GM12864 (cell line): Measurements from ENCODE around the gene MBL2.
A peak's percentile ranks its signal among the peaks of the same experiment; 100 is the strongest.

ENCODE experiments used
- DNase-seq: peaks from one replicate; pipeline ENCODE4 v3.0.0-alpha.2; 2011; ENCODE audit warnings: low read depth
- H3K4me3 ChIP-seq: 2 replicates; pipeline ENCODE4 v1.5.1; 2011; ENCODE audit warnings: mild to moderate bottlenecking, low read depth, low read length, control low read depth
- TF ChIP-seq, protein P1 (sequence below): IDR thresholded peaks from 2 replicates; pipeline ENCODE4 v1.5.1; 2011; ENCODE audit warnings: low read depth, mild to moderate bottlenecking, moderate library complexity, low read length, control low read depth, inconsistent platforms; ENCODE audit errors: missing control alignments

Gene MBL2

DNA sequence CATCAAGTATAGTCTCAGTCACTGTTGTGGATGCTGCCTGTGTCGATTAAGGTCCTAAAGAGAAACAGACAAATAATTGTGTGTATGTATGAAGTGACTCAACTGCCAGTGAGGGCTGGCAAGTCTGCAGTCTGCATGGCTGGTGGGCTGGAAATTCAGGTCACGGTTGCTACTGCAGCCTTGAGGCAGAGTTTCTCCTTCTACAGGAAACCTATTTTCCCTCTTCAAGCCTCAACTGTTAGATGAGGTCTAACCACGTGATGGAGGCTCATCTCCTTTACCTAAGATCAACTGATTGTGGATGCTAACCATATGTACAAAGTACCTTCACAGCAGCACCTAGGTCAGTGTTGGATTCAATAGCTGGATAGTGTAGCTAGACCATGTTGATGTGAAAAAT is 29.9 kb downstream of the MBL2 start:
- no peak overlapping the region for H3K4me3 ChIP-seq
- TF ChIP-seq, protein P1, sequence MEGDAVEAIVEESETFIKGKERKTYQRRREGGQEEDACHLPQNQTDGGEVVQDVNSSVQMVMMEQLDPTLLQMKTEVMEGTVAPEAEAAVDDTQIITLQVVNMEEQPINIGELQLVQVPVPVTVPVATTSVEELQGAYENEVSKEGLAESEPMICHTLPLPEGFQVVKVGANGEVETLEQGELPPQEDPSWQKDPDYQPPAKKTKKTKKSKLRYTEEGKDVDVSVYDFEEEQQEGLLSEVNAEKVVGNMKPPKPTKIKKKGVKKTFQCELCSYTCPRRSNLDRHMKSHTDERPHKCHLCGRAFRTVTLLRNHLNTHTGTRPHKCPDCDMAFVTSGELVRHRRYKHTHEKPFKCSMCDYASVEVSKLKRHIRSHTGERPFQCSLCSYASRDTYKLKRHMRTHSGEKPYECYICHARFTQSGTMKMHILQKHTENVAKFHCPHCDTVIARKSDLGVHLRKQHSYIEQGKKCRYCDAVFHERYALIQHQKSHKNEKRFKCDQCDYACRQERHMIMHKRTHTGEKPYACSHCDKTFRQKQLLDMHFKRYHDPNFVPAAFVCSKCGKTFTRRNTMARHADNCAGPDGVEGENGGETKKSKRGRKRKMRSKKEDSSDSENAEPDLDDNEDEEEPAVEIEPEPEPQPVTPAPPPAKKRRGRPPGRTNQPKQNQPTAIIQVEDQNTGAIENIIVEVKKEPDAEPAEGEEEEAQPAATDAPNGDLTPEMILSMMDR, result no peak
- DNase-seq, result no peak

DNA sequence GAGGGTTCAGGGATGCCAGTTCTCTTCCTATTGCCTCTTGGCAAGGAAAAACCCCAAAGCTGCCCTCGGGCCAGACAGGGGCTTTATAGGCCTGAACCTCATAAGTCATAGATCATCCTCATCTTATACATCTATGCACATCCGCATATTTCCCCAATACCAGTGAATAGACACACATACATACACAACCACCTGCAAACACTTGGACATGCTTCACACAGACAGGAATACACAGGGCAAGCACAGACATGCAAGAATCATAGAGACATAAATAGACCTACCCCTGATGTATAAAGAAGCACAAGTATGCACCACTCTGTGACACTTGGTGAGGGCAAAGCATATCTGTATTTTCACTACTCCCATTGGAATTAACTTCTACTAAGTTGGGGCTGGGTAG is 30.7 kb downstream of the MBL2 start:
- TF ChIP-seq, protein P1, result no peak
- DNase-seq, result no peak
- no peak overlapping the region for H3K4me3 ChIP-seq

DNA sequence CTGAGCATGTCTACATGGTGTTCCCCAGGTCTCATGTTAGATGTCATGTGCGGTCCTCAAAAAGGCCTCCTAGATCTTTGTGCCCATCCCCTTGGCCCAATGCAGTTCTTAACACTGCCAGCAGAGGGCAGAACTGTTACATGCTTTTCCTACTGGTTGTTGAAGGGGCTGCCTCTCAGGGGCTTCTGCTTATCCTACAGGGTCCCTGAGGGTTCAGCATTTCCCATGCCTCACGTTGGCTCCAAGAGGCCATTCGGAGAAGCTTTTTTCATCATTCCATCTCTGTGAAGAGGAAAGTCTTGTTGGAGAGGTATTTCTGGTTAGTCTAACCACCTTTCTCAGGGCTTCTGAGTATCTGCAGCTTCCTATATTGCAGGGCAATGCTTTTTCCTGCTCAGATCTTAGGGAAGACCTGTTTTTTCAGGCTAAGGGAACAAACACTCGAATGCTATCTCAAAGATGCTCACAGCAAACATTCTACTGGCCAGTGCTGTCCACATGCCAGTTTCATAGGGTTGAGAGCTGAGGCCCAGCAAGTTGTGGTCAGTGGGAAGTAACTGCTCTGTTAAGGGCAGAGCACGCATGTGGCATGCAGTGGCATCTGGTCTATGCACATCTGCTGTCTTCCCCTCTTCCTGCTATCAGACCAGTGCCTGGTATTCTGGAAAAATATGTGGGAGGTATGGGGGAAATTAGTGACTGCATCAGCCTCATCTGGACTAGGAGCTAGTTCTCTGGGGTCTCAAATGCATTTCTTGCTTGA is 31.5 kb downstream of the MBL2 start:
- DNase-seq, result no peak
- no peak overlapping the region for H3K4me3 ChIP-seq
- TF ChIP-seq, protein P1, result peak; percentile 95

DNA sequence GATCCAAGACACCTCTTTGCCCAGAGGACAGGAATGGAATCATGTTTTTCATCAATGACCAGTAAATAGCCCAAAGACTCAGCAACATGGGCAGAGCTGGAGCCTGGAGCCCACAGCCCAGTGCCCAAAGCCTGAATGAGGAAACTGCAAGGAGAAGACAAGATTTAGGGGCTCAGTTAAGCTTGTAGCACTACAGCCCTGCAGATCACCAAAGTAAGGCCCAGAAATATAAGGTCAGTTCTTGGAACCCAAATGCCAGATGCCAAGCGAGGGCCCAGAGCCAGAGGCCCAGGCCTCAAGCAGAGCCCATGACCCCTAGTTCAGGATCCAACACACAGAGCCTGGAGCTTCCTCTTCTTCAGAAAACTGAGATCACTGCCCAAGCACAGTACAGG is 32.4 kb downstream of the MBL2 start:
- TF ChIP-seq, protein P1, result no peak
- no peak overlapping the region for H3K4me3 ChIP-seq
- no peak for DNase-seq

DNA sequence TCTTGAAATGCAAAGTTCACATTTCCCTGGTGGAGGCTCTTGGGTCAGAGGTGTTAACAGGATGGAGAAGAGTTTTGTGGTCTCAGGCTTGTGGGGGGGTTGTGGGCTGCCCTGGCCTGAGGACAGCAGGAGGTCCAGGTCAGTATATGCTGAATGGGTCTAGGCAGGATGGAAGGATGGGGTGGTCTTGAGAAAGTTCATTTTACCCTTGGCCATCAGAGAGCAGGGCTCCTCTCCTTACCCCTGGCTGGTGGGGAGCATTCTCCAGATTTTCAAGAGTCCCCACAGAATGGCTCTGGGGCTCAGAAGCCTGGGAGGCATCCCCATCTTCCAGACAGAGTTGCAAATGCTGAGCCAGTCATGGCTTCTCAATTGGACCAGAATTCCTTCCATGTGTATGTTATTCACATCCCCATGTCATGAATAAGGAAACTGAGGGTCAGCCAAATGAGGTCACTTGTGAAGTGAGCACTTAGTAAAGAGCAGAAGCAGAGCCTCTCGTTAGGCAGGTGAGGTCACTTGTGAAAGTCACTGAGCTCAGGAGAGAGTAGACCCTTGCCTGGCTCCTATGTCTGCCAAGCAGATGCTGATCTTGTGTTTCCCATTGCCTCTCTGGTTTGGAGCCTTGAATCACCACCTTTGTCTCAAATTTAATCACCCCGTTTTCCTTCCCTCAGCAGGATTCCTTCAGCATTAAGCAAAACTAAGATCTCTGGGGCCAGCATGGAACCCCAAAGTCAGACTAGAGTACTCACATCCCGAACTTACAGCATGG is 33.0 kb downstream of the MBL2 start:
- H3K4me3 ChIP-seq, result no peak overlapping the region
- TF ChIP-seq, protein P1, result no peak
- no peak for DNase-seq

DNA sequence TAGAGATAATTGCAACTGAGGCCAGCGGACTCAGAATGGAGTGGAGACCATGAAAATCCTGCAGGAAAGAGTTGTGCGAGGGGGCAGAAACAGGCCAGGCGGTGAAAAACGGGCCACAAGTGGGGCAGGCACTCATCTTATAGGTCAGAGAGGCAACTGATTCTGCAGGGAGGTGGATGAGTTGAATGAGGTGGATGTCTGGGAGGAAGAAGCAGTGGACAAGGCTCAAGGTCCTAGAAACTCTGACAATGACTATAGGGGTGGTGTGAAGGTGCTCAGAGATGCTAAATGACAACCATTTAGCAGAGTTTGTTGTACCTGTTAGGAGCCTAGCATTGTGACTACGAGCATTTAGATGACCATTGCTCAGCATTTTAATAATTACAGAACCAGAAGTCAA is 33.6 kb downstream of the MBL2 start:
- TF ChIP-seq, protein P1, result no peak
- no peak overlapping the region for H3K4me3 ChIP-seq
- no peak for DNase-seq
